PC-9 (cell line): ENCODE results near the gene RAB25. TPM values are rescaled to one million over a fixed set of nuclear protein-coding genes. Genes with fewer than 3 reads are reported as not detected.

Experiments used
- BruUV-seq: library from RNA; stranded (reverse); fragments of 400-500 nt; replicated peaks from 2 replicates; lab custom pipeline; 2021; lab: Mats Ljungman, UMichigan
- CTCF ChIA-PET: fragments of 300-600 bp; sonication (Branson Sonifier 250); formaldehyde crosslinking; loops from one replicate; lab custom pipeline; 2022; ENCODE audit warnings: antibody characterized with exemption; lab: Charles Lee
- POLR2A ChIA-PET: fragments of 300-600 bp; sonication (Branson Sonifier 250); formaldehyde crosslinking; loops from one replicate; lab custom pipeline; 2022; ENCODE audit warnings: antibody characterized with exemption; ENCODE audit not compliant: unreplicated experiment; lab: Charles Lee
- DNase-seq, 2 experiments: peaks; one replicate each; pipeline versions ENCODE4 v3.0.0 to v3.0.0-alpha.2; 2015 to 2022; ENCODE audit warnings: mixed read lengths in 1 of 2
- H2AFZ ChIP-seq: fragments of 200-600 bp; sonication (generic); 2 replicates; pipeline ENCODE4 v1.8.1; 2017; ENCODE audit warnings: antibody characterized with exemption
- H3F3A ChIP-seq: fragments of 200-600 bp; sonication (generic); 2 replicates; pipeline ENCODE4 v1.8.1; 2017; ENCODE audit warnings: antibody characterized with exemption, mild to moderate bottlenecking, low read depth; ENCODE audit not compliant: insufficient read depth
- H3K27ac ChIP-seq: fragments of 200-600 bp; sonication (generic); 2 replicates; pipeline ENCODE4 v1.6.1; 2016; ENCODE audit warnings: mixed run types
- H3K27me3 ChIP-seq: fragments of 200-600 bp; sonication (generic); 2 replicates; pipeline ENCODE4 v1.6.1; 2016; ENCODE audit warnings: low read depth, mixed run types; ENCODE audit not compliant: insufficient read depth
- H3K36me3 ChIP-seq: fragments of 200-600 bp; sonication (generic); 2 replicates; pipeline ENCODE4 v1.6.1; 2016; ENCODE audit warnings: low read depth, mixed run types
- H3K4me1 ChIP-seq: fragments of 200-600 bp; sonication (generic); replicated peaks from 2 replicates; pipeline ENCODE4 v1.6.1; 2016; ENCODE audit warnings: mixed run types; ENCODE audit not compliant: insufficient read depth
- H3K4me2 ChIP-seq: fragments of 200-600 bp; sonication (generic); 2 replicates; pipeline ENCODE4 v1.6.1; 2017; ENCODE audit warnings: mixed run types
- H3K4me3 ChIP-seq: fragments of 200-600 bp; sonication (generic); 2 replicates; pipeline ENCODE4 v1.6.1; 2016; ENCODE audit warnings: mixed run types
- H3K79me2 ChIP-seq: fragments of 200-600 bp; sonication (generic); 2 replicates; pipeline ENCODE4 v1.6.1; 2017; ENCODE audit warnings: low read depth, mixed run types
- H3K9me2 ChIP-seq: fragments of 200-600 bp; sonication (generic); 2 replicates; pipeline ENCODE4 v1.8.1; 2017; ENCODE audit warnings: mild to moderate bottlenecking; ENCODE audit not compliant: insufficient read depth
- H3K9me3 ChIP-seq: fragments of 200-600 bp; sonication (generic); 2 replicates; pipeline ENCODE4 v1.8.1; 2016; ENCODE audit warnings: low read depth; ENCODE audit not compliant: insufficient read depth
- H4K20me1 ChIP-seq: fragments of 200-600 bp; sonication (generic); 2 replicates; pipeline ENCODE4 v1.8.1; 2017; ENCODE audit not compliant: insufficient read depth
- EZH2 ChIP-seq: fragments of 200-600 bp; sonication (generic); IDR thresholded peaks from 2 replicates; pipeline ENCODE4 v1.8.0; 2017; ENCODE audit warnings: antibody characterized with exemption, low read depth
- intact Hi-C: fragments of 100-400 bp; cut with micrococcal nuclease; formaldehyde crosslinking; loops from one replicate; pipeline ENCODE4 v1.10.0; 2022; ENCODE audit not compliant: unreplicated experiment
- total RNA-seq: library from RNA; stranded (reverse); gene quantifications from 2 replicates; pipeline ENCODE4 v1.2.3, GENCODE V29; 2021
- TF ChIP-seq, protein P1 (sequence below): fragments of 200-600 bp; sonication (generic); conservative IDR thresholded peaks from 2 replicates; pipeline ENCODE4 v1.6.1; 2017; ENCODE audit warnings: mixed run types, antibody characterized with exemption, mild to moderate bottlenecking, moderate library complexity

RAB25 gene
- total RNA-seq, 1 experiment from 2014 or later: 129 TPM

DNA sequence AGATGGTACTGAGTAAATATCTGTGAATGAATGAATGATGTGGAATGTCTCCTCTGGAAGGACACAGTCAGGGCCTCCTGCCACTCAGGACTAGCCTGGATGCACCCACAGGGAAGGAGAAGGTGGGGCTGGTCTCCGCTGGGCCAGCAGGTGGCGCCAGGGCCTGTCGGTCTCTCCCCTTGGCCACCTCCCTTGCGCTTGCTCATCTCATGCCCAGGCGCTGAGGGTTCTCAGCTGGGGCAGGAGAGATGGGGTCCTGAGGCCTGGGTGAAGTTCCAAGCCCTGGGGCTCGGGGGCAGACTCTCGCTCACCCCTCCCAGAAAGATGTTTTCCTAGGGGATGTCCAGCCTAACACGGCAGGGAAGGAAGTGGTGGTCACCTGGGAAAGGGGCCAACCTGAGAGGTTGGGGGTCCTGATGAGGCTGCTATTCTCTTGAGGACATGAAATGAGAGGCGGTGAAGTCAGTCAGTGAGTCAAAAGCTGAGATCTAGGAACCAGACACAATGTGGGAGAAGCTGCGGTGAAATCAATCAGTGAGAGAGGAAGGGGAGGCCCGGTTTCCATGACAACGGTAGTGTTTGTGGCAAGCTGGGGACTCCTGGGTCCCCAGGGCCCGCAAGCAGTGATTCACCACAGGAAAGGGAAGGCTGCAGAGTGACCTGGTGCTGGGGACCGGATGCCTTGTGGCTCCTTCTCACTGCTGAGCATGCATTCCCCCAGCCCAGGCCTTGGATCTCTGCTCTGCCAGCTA is 35.9 kb downstream of the RAB25 start:
- Histone ChIP-seq H3K4me2 (peak overlapping the region; percentile 39), H3K36me3 (no peaks in the 10 kb centered on the region), H2AFZ (no peak overlapping the region), H3K27me3 (no peaks in the 10 kb centered on the region), H3K27ac (peak overlapping the region; percentile 13; the same call in 1 of the 2 replicates), H3F3A (peaks cover 26% of the 10 kb centered on the region), H3K79me2 (no peaks in the 10 kb centered on the region), H3K9me2 (no peaks in the 10 kb centered on the region), H3K4me3 (no peak overlapping the region), H4K20me1 (no peaks in the 10 kb centered on the region), H3K4me1 (peaks cover 48% of the 10 kb centered on the region), H3K9me3 (no peaks in the 10 kb centered on the region)
- ChIA-PET POLR2A (interaction anchor here (0.5 to 0.7 kb wide), 5 partner anchors 19 to 129 kb away, joined by 3 to 29 read pairs (median 4); partner anchors contain the start of gene PMF1), CTCF (interaction anchor here (0.6 to 2.2 kb wide), 10 partner anchors 17 to 263 kb away, joined by 3 to 31 read pairs (median 4); no protein-coding TSS in a partner anchor)
- no TSS peak for BruUV-seq
- intact Hi-C loops: loop anchor here (1.0 to 10.0 kb wide), 2 partner anchors 33 to 218 kb away; no protein-coding TSS in a partner anchor
- DNase-seq: peak; percentile 68 to 88
- TF ChIP-seq, protein P1, sequence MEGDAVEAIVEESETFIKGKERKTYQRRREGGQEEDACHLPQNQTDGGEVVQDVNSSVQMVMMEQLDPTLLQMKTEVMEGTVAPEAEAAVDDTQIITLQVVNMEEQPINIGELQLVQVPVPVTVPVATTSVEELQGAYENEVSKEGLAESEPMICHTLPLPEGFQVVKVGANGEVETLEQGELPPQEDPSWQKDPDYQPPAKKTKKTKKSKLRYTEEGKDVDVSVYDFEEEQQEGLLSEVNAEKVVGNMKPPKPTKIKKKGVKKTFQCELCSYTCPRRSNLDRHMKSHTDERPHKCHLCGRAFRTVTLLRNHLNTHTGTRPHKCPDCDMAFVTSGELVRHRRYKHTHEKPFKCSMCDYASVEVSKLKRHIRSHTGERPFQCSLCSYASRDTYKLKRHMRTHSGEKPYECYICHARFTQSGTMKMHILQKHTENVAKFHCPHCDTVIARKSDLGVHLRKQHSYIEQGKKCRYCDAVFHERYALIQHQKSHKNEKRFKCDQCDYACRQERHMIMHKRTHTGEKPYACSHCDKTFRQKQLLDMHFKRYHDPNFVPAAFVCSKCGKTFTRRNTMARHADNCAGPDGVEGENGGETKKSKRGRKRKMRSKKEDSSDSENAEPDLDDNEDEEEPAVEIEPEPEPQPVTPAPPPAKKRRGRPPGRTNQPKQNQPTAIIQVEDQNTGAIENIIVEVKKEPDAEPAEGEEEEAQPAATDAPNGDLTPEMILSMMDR: peak; percentile 95
- no peak for TF ChIP-seq EZH2

DNA sequence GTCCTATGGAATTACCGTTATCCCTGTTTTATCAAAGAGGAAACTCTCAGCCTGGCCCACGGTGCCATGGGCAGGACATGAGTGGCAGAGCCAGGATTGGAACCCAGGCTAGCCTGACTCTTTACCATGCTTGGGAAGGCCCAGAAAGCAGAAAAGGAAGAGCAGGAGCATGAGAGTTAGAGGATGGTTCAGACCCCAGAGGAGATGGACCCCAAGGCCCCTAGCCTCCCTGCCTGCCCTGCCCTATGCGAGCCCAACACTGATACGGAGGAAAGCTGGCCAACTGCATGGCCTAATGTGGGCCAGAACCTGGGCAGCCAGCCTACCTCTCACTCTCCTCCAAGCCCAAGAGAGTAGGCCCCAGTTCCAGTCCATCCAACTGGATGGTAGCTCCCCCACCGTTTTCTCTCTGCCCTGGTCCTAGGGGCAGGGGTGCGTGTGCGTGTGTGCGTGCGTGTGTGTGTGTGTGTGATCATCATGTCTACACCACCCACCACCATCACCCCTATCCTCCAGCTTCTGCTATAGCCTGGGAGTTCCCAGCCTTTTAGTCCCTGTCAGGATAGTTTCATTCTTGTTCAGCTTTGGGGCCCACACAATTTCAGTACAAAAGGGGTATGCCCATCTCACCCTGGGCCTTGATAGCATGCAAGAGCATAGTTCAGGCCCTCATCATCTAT is 36.7 kb downstream of the RAB25 start:
- DNase-seq: no peak
- Histone ChIP-seq H3K79me2 (no peaks in the 10 kb centered on the region), H3F3A (peaks cover 30% of the 10 kb centered on the region), H2AFZ (no peak overlapping the region), H3K4me3 (no peak overlapping the region), H3K27ac (no peak overlapping the region), H3K4me2 (no peak overlapping the region), H3K36me3 (no peaks in the 10 kb centered on the region), H3K4me1 (peaks cover 55% of the 10 kb centered on the region), H3K9me3 (no peaks in the 10 kb centered on the region), H4K20me1 (no peaks in the 10 kb centered on the region), H3K9me2 (no peaks in the 10 kb centered on the region), H3K27me3 (no peaks in the 10 kb centered on the region)
- no TSS peak for BruUV-seq
- POLR2A ChIA-PET: no interaction called here
- intact Hi-C loops: loop anchor here (10.0 kb wide), 1 partner anchor 217 kb away; no protein-coding TSS in a partner anchor
- CTCF ChIA-PET: interaction anchor here (0.7 to 2.1 kb wide), 6 partner anchors 25 to 262 kb away, joined by 3 to 11 read pairs (median 4); no protein-coding TSS in a partner anchor
- TF ChIP-seq EZH2: no peak
- TF ChIP-seq, protein P1: no peak

DNA sequence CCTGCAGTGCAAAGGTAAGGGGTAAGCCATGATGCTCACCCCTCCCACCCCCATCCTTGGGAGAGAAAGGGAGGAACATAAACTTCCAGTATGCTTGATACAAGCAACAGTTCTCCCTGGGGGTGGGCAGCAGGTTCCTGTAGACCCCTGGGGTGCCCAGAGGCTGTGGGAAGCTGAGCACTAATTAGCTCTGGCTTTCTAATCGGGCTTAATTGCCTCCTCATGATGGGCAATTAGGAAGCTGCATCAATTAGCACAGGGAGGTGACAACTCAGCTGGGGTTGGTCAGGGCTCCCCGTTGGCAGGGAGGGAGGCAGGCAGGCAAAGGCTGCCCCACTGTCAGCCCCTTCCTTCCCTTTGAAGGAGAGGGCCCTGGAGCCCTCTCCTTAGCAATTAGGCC is 37.8 kb downstream of the RAB25 start:
- BruUV-seq: no TSS peak
- Histone ChIP-seq H2AFZ (no peak overlapping the region), H3F3A (peaks cover 30% of the 10 kb centered on the region), H4K20me1 (no peaks in the 10 kb centered on the region), H3K9me2 (no peaks in the 10 kb centered on the region), H3K27ac (no peak overlapping the region), H3K4me1 (peaks cover 66% of the 10 kb centered on the region), H3K9me3 (no peaks in the 10 kb centered on the region), H3K27me3 (no peaks in the 10 kb centered on the region), H3K4me3 (no peak overlapping the region), H3K79me2 (no peaks in the 10 kb centered on the region), H3K36me3 (no peaks in the 10 kb centered on the region), H3K4me2 (no peak overlapping the region)
- intact Hi-C loops: loop anchor here (10.0 kb wide), 1 partner anchor 216 kb away; no protein-coding TSS in a partner anchor
- no peak for DNase-seq
- no peak for TF ChIP-seq EZH2
- TF ChIP-seq, protein P1: no peak
- ChIA-PET CTCF (interaction anchor here (0.5 kb wide), 1 partner anchor 135 kb away, joined by 9 read pairs; no protein-coding TSS in a partner anchor), POLR2A (interaction anchor here (0.6 kb wide), 1 partner anchor 65 kb away, joined by 3 read pairs; no protein-coding TSS in a partner anchor)
